AG09309 (cell line): ENCODE results near the gene SHANK2.

Source experiments
- DNase-seq: peaks from one replicate; pipeline ENCODE4 v3.0.0-alpha.2; 2010; ENCODE audit warnings: low read depth
- H3K4me3 ChIP-seq: 2 replicates; pipeline ENCODE4 v1.5.1; 2011; ENCODE audit warnings: mild to moderate bottlenecking, low read depth, low read length, moderate library complexity; ENCODE audit not compliant: control insufficient read depth
- TF ChIP-seq, protein P1 (sequence below): IDR thresholded peaks from 2 replicates; pipeline ENCODE4 v1.5.1; 2011; ENCODE audit warnings: mild to moderate bottlenecking, low read depth, low read length, inconsistent platforms; ENCODE audit not compliant: insufficient read depth, control insufficient read depth; ENCODE audit errors: missing control alignments

SHANK2 gene

GRCh38 chr11:71228961-71229360 lies 23.4 kb downstream of the SHANK2 start:
- no peak overlapping the region for H3K4me3 ChIP-seq
- no peak for DNase-seq
- TF ChIP-seq, protein P1, sequence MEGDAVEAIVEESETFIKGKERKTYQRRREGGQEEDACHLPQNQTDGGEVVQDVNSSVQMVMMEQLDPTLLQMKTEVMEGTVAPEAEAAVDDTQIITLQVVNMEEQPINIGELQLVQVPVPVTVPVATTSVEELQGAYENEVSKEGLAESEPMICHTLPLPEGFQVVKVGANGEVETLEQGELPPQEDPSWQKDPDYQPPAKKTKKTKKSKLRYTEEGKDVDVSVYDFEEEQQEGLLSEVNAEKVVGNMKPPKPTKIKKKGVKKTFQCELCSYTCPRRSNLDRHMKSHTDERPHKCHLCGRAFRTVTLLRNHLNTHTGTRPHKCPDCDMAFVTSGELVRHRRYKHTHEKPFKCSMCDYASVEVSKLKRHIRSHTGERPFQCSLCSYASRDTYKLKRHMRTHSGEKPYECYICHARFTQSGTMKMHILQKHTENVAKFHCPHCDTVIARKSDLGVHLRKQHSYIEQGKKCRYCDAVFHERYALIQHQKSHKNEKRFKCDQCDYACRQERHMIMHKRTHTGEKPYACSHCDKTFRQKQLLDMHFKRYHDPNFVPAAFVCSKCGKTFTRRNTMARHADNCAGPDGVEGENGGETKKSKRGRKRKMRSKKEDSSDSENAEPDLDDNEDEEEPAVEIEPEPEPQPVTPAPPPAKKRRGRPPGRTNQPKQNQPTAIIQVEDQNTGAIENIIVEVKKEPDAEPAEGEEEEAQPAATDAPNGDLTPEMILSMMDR: no peak

- TF ChIP-seq, protein P1: no peak
- no peak for DNase-seq
- no peak overlapping the region for H3K4me3 ChIP-seq
Measured at GRCh38 chr11:71227058-71227659, 25.2 kb downstream of the SHANK2 start.

DNA sequence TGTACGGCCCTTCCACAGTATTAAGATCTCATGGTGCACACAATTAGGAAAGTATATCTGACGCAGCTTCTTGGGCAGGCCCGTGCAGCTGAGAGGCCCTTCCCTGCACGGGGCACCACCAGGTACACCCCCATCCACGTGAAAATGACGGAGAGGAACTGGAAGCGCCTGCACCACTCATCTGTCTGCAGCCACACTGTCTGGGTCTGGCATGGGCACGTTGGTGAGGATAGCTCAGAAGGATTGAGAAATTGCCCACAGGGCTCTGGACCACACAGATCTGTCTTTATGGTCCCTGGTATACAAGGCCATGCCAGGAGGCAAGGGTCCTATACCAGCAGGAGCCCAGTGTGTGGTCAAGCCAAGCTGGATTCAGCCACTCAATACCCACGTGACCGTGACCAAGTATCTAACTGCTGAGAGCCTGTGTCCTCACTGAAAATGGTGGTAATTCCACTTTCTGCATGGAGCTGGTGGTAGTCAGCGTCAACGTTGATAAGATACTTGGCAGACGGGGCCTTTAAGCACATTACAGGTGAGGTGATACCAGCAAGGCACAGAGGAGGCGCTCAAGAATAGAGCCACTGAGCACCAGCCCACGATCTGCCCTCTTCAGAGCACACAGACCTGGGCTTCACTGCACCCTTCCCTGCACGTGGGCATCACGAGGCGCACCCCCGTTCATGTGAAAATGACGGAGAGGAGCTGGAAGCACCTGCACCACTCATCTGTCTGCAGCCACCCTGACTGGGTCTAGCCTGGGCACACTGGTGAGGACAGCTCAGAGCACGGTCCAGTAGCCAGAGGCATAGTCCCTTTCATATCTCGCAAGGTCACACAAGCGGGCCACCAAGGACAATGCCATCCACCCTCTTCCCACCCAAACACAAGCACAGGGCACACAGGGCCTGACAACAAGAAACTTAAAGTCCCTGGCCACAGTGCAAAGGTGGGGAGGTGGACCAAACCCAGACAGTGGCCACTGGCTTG lies 28.4 kb downstream of the SHANK2 start:
- H3K4me3 ChIP-seq: no peak overlapping the region
- TF ChIP-seq, protein P1: no peak
- no peak for DNase-seq

DNA sequence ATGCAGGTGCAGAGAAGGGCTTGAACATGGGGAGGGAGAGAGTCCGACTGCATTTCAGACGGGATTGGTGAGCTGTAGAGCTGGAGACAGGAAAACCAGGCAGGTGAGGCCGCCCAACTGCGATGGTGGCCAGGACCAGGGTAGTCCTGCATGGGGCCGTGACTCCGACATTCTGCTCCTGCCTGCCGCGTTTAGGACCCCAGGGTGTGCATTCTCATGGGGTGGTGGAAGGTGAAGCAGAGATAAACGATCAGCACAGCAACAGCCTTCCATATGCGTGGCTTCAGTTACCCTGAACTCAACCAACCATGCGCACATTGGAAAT lies 29.3 kb downstream of the SHANK2 start:
- H3K4me3 ChIP-seq: no peak overlapping the region
- DNase-seq: no peak
- TF ChIP-seq, protein P1: no peak

DNA sequence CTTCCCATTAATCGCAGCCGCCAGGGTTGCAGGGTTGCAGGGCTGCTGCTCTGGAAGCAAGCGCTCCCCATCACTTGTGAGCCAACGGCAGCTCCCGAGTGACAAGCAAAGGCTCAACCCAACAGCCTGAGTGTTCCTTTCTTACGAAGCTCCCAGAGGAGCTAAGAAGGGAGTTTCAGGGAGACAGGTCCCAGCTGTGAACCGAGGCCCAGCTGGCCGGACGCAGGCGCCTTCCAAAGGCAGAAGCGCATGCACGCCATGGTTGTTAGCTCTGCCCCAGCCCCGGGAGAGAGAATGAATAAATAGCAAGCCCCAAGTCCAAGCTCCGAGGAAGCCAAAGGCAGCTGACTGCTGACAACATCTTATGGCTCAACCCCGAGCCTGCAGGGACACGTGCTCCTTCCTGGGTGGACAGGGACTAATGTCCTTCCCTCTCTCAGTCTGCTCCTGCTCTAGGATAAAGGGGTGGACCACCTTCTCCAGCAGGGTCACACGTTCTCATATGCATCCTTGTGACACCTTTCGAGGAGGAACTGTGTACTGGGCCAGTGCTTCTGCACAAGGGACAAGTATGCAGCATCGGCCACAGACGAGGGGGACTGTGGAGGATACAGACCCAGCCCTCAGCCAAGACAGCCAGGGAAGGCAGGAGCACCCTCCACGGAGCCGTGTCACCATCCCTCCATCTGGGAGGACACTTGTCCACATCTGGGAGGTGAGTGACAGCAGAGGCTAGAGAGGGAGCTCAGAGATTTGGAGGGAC lies 29.9 kb downstream of the SHANK2 start:
- no peak for DNase-seq
- no peak overlapping the region for H3K4me3 ChIP-seq
- TF ChIP-seq, protein P1: no peak

DNA sequence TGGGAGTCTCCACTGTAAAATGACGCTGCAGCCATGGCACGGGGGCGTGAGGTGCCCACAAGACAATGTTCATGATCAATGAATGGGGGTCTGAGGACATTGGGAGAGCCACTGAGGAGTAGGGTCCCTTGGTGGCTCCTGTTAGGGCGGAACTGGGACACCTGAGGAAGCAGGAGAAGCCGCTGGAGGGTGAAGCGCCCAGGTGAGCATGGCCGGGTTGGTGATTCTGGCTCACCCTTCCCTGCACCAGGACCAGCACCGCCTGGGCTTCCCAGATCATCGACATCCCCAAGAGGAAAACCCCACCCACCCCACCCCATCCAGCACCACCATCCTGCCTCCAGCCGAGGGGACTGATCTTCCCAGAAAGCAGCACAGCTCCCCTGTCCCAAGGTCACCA lies 30.6 kb downstream of the SHANK2 start:
- no peak overlapping the region for H3K4me3 ChIP-seq
- TF ChIP-seq, protein P1: no peak
- DNase-seq: no peak
